Keratinocyte (primary cell): Measurements from ENCODE around the gene POLDIP2. TPM values are rescaled to one million over a fixed set of nuclear protein-coding genes. Genes with fewer than 3 reads are reported as not detected.

Experiments
- DNase-seq: peaks from one replicate; pipeline ENCODE4 v3.0.0-alpha.2; 2011; ENCODE audit warnings: low read depth, missing footprints, low spot score
- FAIRE-seq: peaks from 2 replicates; lab custom pipeline; 2011; peaks lifted over from hg19 to GRCh38; lab: Jason Lieb, UNC
- H2AFZ ChIP-seq: 2 replicates; pipeline ENCODE4 v1.6.0; 2012; ENCODE audit warnings: low read length, control low read depth, inconsistent platforms; ENCODE audit not compliant: control insufficient read depth
- H3K27ac ChIP-seq: 2 replicates; pipeline ENCODE4 v1.5.1; 2011; ENCODE audit warnings: low read length; ENCODE audit not compliant: control insufficient read depth, insufficient read depth
- H3K27me3 ChIP-seq: 3 replicates; pipeline ENCODE4 v1.6.0; 2011; ENCODE audit warnings: low read length; ENCODE audit not compliant: control insufficient read depth, insufficient read depth; ENCODE audit errors: extremely low read depth
- H3K36me3 ChIP-seq, 2 experiments: 2 replicates in 1 of 2; 3 replicates in 1 of 2; pipeline ENCODE4 v1.5.1; 2011; ENCODE audit warnings: low read length in 2 of 2, mild to moderate bottlenecking in 1 of 2; ENCODE audit not compliant: control insufficient read depth in 2 of 2, insufficient read depth in 2 of 2; ENCODE audit errors: extremely low read depth in 1 of 2
- H3K4me1 ChIP-seq: 3 replicates; pipeline ENCODE4 v1.5.1; 2011; ENCODE audit warnings: low read length; ENCODE audit not compliant: control insufficient read depth, insufficient read depth; ENCODE audit errors: extremely low read depth
- H3K4me2 ChIP-seq: 3 replicates; pipeline ENCODE4 v1.6.0; 2011; ENCODE audit warnings: low read depth, low read length; ENCODE audit not compliant: control insufficient read depth, insufficient read depth; ENCODE audit errors: extremely low read depth
- H3K4me3 ChIP-seq, 3 experiments: fragments of 200-600 bp in 1 of 3; sonication (generic) in 1 of 3; 2 replicates in 2 of 3; 3 replicates in 1 of 3; pipeline ENCODE4 v1.5.1; 2011 to 2016; ENCODE audit warnings: low read length in 3 of 3, mild to moderate bottlenecking in 3 of 3, control low read depth in 2 of 3, inconsistent platforms in 1 of 3, low read depth in 1 of 3, mixed read lengths in 1 of 3, mixed run types in 1 of 3, moderate library complexity in 1 of 3; ENCODE audit not compliant: control insufficient read depth in 2 of 3, insufficient read depth in 2 of 3; ENCODE audit errors: extremely low read depth in 1 of 3
- H3K79me2 ChIP-seq: 2 replicates; pipeline ENCODE4 v1.6.0; 2012; ENCODE audit warnings: low read length; ENCODE audit not compliant: control insufficient read depth, insufficient read depth
- H3K9ac ChIP-seq: 3 replicates; pipeline ENCODE4 v1.6.0; 2011; ENCODE audit warnings: low read length; ENCODE audit not compliant: control insufficient read depth, insufficient read depth; ENCODE audit errors: extremely low read depth
- H3K9me1 ChIP-seq: 3 replicates; pipeline ENCODE4 v1.6.0; 2011; ENCODE audit warnings: low read length; ENCODE audit not compliant: control insufficient read depth, insufficient read depth; ENCODE audit errors: extremely low read depth
- H3K9me3 ChIP-seq: 2 replicates; pipeline ENCODE4 v1.5.1; 2012; ENCODE audit warnings: low read depth, low read length; ENCODE audit not compliant: control insufficient read depth
- H4K20me1 ChIP-seq: 3 replicates; pipeline ENCODE4 v1.6.0; 2011; ENCODE audit warnings: low read length; ENCODE audit not compliant: control insufficient read depth, insufficient read depth; ENCODE audit errors: extremely low read depth
- CTCF ChIP-seq, 3 experiments: IDR thresholded peaks in 1 of 3; conservative IDR thresholded peaks in 1 of 3; optimal IDR thresholded peaks in 1 of 3; 2 replicates in 2 of 3; 3 replicates in 1 of 3; pipeline versions ENCODE3 to v1.5.1; 2011; ENCODE audit warnings: low read length in 3 of 3, mild to moderate bottlenecking in 3 of 3, moderate library complexity in 2 of 3, control low read depth in 1 of 3, inconsistent platforms in 1 of 3; ENCODE audit not compliant: insufficient read depth in 2 of 3; ENCODE audit errors: extremely low read depth in 1 of 3
- EZH2 ChIP-seq: IDR thresholded peaks from one replicate; pipeline ENCODE4 v1.6.1; 2012; ENCODE audit warnings: inconsistent platforms, mild to moderate bottlenecking, low read length, moderate library complexity
- dilution Hi-C: fragments of 300-500 bp; cut with MboI; formaldehyde crosslinking; loops from one replicate; pipeline ENCODE4 v1.7.0; 2020; ENCODE audit warnings: low sequenced_read_pairs; ENCODE audit not compliant: extremely low pct_ligation_motif_present
- polyA plus RNA-seq, 5 experiments: library from polyadenylated mRNA; depleted of rRNA in 3 of 5; stranded (reverse) in 3 of 5; stranded (forward) in 1 of 5; unstranded in 1 of 5; fragments of >200 nt; gene quantifications; 1 replicate in 1 of 5; 2 replicates in 3 of 5; 3 replicates in 1 of 5; pipeline versions ENCODE4 v1.2.1 to v1.2.3, GENCODE V29; 2011 to 2012; ENCODE audit warnings: missing spikeins in 2 of 5, low read depth in 1 of 5, low replicate concordance in 1 of 5

POLDIP2 gene
- polyA plus RNA-seq, 1 donor (not counting 4 experiments of a cell fraction or from before 2014, with no cell fraction given), result 90.2 TPM

- dilution Hi-C loops, result no loop called here
- Histone ChIP-seq H3K9me3 (no peaks in the 10 kb centered on the region), H3K79me2 (no peaks in the 10 kb centered on the region)
Observed at GRCh38 chr17:28386391-28386790, 29.1 kb upstream of the POLDIP2 start.

GRCh38 chr17:28385406-28385805, 28.1 kb upstream of the POLDIP2 start:
- Histone ChIP-seq H3K27ac (no peak overlapping the region), H3K79me2 (no peaks in the 10 kb centered on the region), H3K4me1 (peaks cover 21% of the 10 kb centered on the region), H3K4me2 (no peak overlapping the region), H3K9me3 (no peaks in the 10 kb centered on the region), H3K9me1 (no peaks in the 10 kb centered on the region), H2AFZ (no peak overlapping the region), H3K9ac (no peak overlapping the region), H3K27me3 (peaks cover 36% of the 10 kb centered on the region), H3K4me3 (no peak overlapping the region), H4K20me1 (no peaks in the 10 kb centered on the region), H3K36me3 (no peaks in the 10 kb centered on the region)
- FAIRE-seq (no peak), DNase-seq (no peak)
- dilution Hi-C loops, result no loop called here
- TF ChIP-seq EZH2, result no peak
- TF ChIP-seq CTCF (optimal IDR thresholded peaks at IDR 0.05 in 1 of 3, IDR thresholded peaks at IDR 0.05 in 1 of 3, conservative IDR thresholded peaks at IDR 0.05 in 1 of 3; ENCODE audit: extremely low read depth in 1 of 3, insufficient read depth in 2 of 3, low read length in 3 of 3), result no peak

More at GRCh38 chr17:28386391-28386790, 29.1 kb upstream of the POLDIP2 start:
- H3K9ac ChIP-seq, result no peak overlapping the region
- H3K4me3 ChIP-seq, result no peak overlapping the region
- no peak overlapping the region for H2AFZ ChIP-seq
- H3K36me3 ChIP-seq, result no peaks in the 10 kb centered on the region
- no peak overlapping the region for H3K4me2 ChIP-seq
- FAIRE-seq (no peak), DNase-seq (no peak)
- no peaks in the 10 kb centered on the region for H4K20me1 ChIP-seq
- H3K27ac ChIP-seq, result no peak overlapping the region
- peaks cover 11% of the 10 kb centered on the region for H3K4me1 ChIP-seq
- no peaks in the 10 kb centered on the region for H3K9me1 ChIP-seq
- H3K27me3 ChIP-seq, result peaks cover 32% of the 10 kb centered on the region
- TF ChIP-seq EZH2, result no peak
- no peak for TF ChIP-seq CTCF (optimal IDR thresholded peaks at IDR 0.05 in 1 of 3, IDR thresholded peaks at IDR 0.05 in 1 of 3, conservative IDR thresholded peaks at IDR 0.05 in 1 of 3; ENCODE audit: extremely low read depth in 1 of 3, insufficient read depth in 2 of 3, low read length in 3 of 3)
